Measurements from ENCODE around the gene SLC38A5.

GRCh38 chrX:48478806-48479205 lies 8.7 kb upstream of the SLC38A5 start:
- TF ChIP-seq EP300 (IDR thresholded peaks at IDR 0.05) = no peak
- TF ChIP-seq CTCF (IDR thresholded peaks at IDR 0.05) = no peak
